HG03066 (cell line): ENCODE results near the gene GDF7.

Source experiments
- ATAC-seq: cut with Tn5 transposase; IDR thresholded peaks from one replicate; pipeline ENCODE4 v1.9.1; 2021; ENCODE audit warnings: low read depth; ENCODE audit not compliant: unreplicated experiment

Gene GDF7

GRCh38 chr2:20728114-20728758 is 61.3 kb downstream of the GDF7 start:
- no peak for ATAC-seq
